OCI-LY3 (cell line): ENCODE data around the gene PAPOLB.

Source experiments
- EZH2phosphoT487 ChIP-seq: fragments of 200-600 bp; shearing (Covaris generic); IDR thresholded peaks from 2 replicates; pipeline ENCODE4 v1.6.1; 2018; ENCODE audit warnings: antibody characterized with exemption, mixed run types, low read depth
- TF ChIP-seq, protein P1 (sequence below): fragments of 200-600, 300-600 bp; sonication (generic); IDR thresholded peaks from 2 replicates; pipeline ENCODE4 v1.5.1; 2014; ENCODE audit warnings: antibody characterized with exemption, low read length, low read depth

DNA sequence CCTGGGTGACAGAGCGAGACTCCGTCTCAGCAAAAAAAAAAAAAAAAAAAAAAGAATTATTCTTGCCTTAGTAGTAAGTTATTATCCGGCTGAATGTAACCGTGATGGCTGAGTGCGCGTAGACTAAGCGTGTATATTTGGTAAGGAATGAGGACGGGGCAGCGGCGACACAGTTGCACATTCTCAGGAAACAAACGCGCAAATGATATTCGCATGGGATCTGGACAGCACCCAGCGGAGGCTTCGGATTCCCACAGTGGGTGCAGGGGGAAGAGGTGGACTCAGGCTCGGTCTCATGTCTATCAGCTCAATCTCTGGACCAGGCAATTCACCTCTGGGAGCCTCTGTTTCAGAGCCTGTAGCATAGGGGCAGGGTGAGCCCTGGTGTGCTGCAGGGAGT, 29.1 kb downstream of the PAPOLB start:
- TF ChIP-seq, protein P1, sequence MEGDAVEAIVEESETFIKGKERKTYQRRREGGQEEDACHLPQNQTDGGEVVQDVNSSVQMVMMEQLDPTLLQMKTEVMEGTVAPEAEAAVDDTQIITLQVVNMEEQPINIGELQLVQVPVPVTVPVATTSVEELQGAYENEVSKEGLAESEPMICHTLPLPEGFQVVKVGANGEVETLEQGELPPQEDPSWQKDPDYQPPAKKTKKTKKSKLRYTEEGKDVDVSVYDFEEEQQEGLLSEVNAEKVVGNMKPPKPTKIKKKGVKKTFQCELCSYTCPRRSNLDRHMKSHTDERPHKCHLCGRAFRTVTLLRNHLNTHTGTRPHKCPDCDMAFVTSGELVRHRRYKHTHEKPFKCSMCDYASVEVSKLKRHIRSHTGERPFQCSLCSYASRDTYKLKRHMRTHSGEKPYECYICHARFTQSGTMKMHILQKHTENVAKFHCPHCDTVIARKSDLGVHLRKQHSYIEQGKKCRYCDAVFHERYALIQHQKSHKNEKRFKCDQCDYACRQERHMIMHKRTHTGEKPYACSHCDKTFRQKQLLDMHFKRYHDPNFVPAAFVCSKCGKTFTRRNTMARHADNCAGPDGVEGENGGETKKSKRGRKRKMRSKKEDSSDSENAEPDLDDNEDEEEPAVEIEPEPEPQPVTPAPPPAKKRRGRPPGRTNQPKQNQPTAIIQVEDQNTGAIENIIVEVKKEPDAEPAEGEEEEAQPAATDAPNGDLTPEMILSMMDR: no peak
- no peak for TF ChIP-seq EZH2phosphoT487
